K562 (cell line): ENCODE data around the gene ZNF121. TPM values are rescaled to one million over a fixed set of nuclear protein-coding genes. Genes with fewer than 3 reads are reported as not detected.
A peak's percentile ranks its signal among the peaks of the same experiment; 100 is the strongest.

Experiments used
- CBFB ChIP-seq: sonication (generic); formaldehyde crosslinking; IDR thresholded peaks from 2 replicates; pipeline ENCODE4 v1.4.0; 2020; ENCODE audit warnings: mild to moderate bottlenecking, missing genetic modification reagents
- ELK1 ChIP-seq: sonication (generic); formaldehyde crosslinking; IDR thresholded peaks from 2 replicates; pipeline ENCODE4 v1.8.1; 2022; ENCODE audit warnings: missing genetic modification reagents
- ETV1 ChIP-seq: fragments of 450-650 bp; conservative IDR thresholded peaks from 2 replicates; pipeline ENCODE4 v1.6.1; 2016; ENCODE audit warnings: missing genetic modification characterization, control low read depth, low read depth, missing compliant biosample characterization
- ETV6 ChIP-seq, 3 experiments: fragments of 150-350 bp in 1 of 3; sonication (generic) in 1 of 3; formaldehyde crosslinking in 1 of 3; IDR thresholded peaks; 2 replicates each; pipeline versions ENCODE4 v1.6.1 to v1.8.0; 2014 to 2022; ENCODE audit warnings: borderline replicate concordance in 2 of 3, low read depth in 2 of 3, antibody characterized with exemption in 1 of 3, low read length in 1 of 3, mild to moderate bottlenecking in 1 of 3, missing genetic modification reagents in 1 of 3
- FOXO4 ChIP-seq: fragments of 450-650 bp; formaldehyde crosslinking; IDR thresholded peaks from 2 replicates; pipeline ENCODE4 v1.4.0; 2020; ENCODE audit warnings: mild to moderate bottlenecking, moderate library complexity
- FOXP1 ChIP-seq: sonication (generic); formaldehyde crosslinking; IDR thresholded peaks from 2 replicates; pipeline ENCODE4 v1.8.0; 2022; ENCODE audit warnings: mild to moderate bottlenecking, missing genetic modification reagents
- MAZ ChIP-seq, 2 experiments: fragments of 450-650 bp in 1 of 2; sonication (generic) in 1 of 2; formaldehyde crosslinking; IDR thresholded peaks in 1 of 2; conservative IDR thresholded peaks in 1 of 2; 2 replicates each; pipeline versions ENCODE4 v1.4.0 to v1.5.0; 2020; ENCODE audit warnings: mild to moderate bottlenecking in 1 of 2, missing genetic modification reagents in 1 of 2
- MITF ChIP-seq: IDR thresholded peaks from 2 replicates; pipeline ENCODE4 v1.6.1; 2014; ENCODE audit warnings: antibody characterized with exemption
- RUNX1 ChIP-seq: sonication (generic); IDR thresholded peaks from 2 replicates; pipeline ENCODE4 v1.6.1; 2016; ENCODE audit warnings: antibody characterized with exemption, low read depth
- SMARCC2 ChIP-seq: fragments of 450-650 bp; IDR thresholded peaks from 2 replicates; pipeline ENCODE4 v1.6.1; 2017; ENCODE audit warnings: antibody characterized with exemption, moderate library complexity, mild to moderate bottlenecking, low read depth
- SP2 ChIP-seq: IDR thresholded peaks from 2 replicates; pipeline ENCODE4 v1.6.1; 2011; ENCODE audit warnings: mild to moderate bottlenecking, low read depth, low read length, moderate library complexity; ENCODE audit not compliant: poor library complexity, severe bottlenecking; ENCODE audit errors: extremely low read depth
- THAP7 ChIP-seq: fragments of 250-450 bp; sonication (Bioruptor Pico); IDR thresholded peaks from 2 replicates; pipeline ENCODE4 v1.5.0; 2021
- ZBTB2 ChIP-seq: fragments of 450-650 bp; IDR thresholded peaks from 2 replicates; pipeline ENCODE4 v1.6.1; 2016; ENCODE audit warnings: antibody characterized with exemption
- ZNF24 ChIP-seq: fragments of 450-650 bp; IDR thresholded peaks from 2 replicates; pipeline ENCODE4 v1.6.1; 2016
- ZNF280B ChIP-seq: fragments of 250-450 bp; sonication (Bioruptor Pico); IDR thresholded peaks from 2 replicates; pipeline ENCODE4 v1.5.1; 2021; ENCODE audit warnings: mild to moderate bottlenecking
- polyA plus RNA-seq, 8 experiments: library from polyadenylated mRNA; depleted of rRNA in 4 of 8; stranded (reverse) in 5 of 8; unstranded in 3 of 8; fragments of >200 nt; fragmentation: Nextera tagmentation in 2 of 8; fragmentation: Illumina TruSeq in 1 of 8; extraction: Ambion mirVana in 2 of 8; extraction: Trizol in 1 of 8; gene quantifications; 2 replicates each; pipeline versions ENCODE4 v1.2.1 to v1.2.3, GENCODE V29; 2011 to 2014; ENCODE audit warnings: inconsistent platforms in 1 of 8, missing spikeins in 1 of 8
- total RNA-seq, 7 experiments: library from RNA; depleted of rRNA in 6 of 7; stranded (reverse); fragments of >200 nt in 6 of 7; fragmentation: Illumina TruSeq in 2 of 7; extraction: Trizol in 2 of 7; gene quantifications; 2 replicates each; pipeline versions ENCODE4 v1.2.1 to v1.2.3, GENCODE V29; 2011 to 2021; ENCODE audit warnings: low replicate concordance in 1 of 7

Gene ZNF121
- total and polyA plus RNA-seq, 9 of the 15 experiments (the other 6 are each of a cell fraction or from before 2014, with no cell fraction given), result 14.6 to 115 (median 33.4) TPM

- no peak for TF ChIP-seq ETV6 (IDR thresholded peaks at IDR 0.05; ENCODE audit: borderline replicate concordance in 1 of 2, low read depth in 2 of 2, low read length in 1 of 2)
- no peak for TF ChIP-seq ETV6 (CRISPR knock-in tag; IDR thresholded peaks at IDR 0.05; ENCODE audit: borderline replicate concordance)
- TF ChIP-seq MITF, result no peak
- no peak for TF ChIP-seq FOXO4 (CRISPR knock-in tag)
- TF ChIP-seq ELK1, result no peak
- no peak for TF ChIP-seq SMARCC2
- TF ChIP-seq ZNF24, result no peak; the same call in 1 of the 2 replicates
- peak; percentile 86; the same call in 1 of the 2 replicates for TF ChIP-seq CBFB (CRISPR knock-in tag)
- TF ChIP-seq MAZ (CRISPR knock-in tag; conservative IDR thresholded peaks at IDR 0.05 in 1 of 2, IDR thresholded peaks at IDR 0.05 in 1 of 2), result peak; percentile 66 to 85; a peak in 3 of 4 replicates
- no peak for TF ChIP-seq RUNX1
- TF ChIP-seq ZNF280B (CRISPR knock-in tag), result no peak
- no peak for TF ChIP-seq THAP7 (CRISPR knock-in tag)
- TF ChIP-seq FOXP1 (CRISPR knock-in tag), result 0 out of 2 replicates have a peak, but pooled peaks have one; percentile 53
- no peak for TF ChIP-seq SP2
- TF ChIP-seq ZBTB2, result no peak
- TF ChIP-seq ETV1 (tag), result peak; percentile 92
Observed at GRCh38 chr19:9621156-9622037, 37.1 kb upstream of the ZNF121 start, which contains the start of gene ZNF561 (continued).
